ENCODE results near the gene CCDC57. TPM values are rescaled to one million over a fixed set of nuclear protein-coding genes. Genes with fewer than 3 reads are reported as not detected.
A peak's percentile ranks its signal among the peaks of the same experiment; 100 is the strongest.

The CCDC57 gene
- total and polyA plus RNA-seq, 11 donors: 4.3 to 17.6 (median 9.5) TPM

DNA sequence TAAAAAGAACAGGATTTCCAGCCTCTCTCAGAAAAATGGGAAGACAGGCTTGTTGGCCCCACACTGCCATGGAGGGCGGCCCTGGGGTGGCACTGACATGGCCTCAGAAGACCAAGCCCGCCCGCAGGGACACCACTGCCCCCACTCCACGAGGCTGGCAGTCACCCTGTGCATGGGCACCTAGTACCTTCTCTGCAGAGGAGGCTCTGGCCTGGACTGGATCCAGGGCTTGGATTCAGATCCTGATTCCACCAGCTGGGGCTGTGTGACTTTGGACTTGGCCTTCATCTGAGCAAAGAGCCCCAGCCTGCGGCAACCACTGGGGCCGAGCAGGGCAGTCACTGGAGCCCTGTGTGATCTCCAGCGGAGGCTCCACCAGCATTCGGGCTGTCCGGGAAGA, 97.8 kb downstream of the CCDC57 start:
- WGBS, 4 donors: 84 to 97% (median 95%) methylated on average over 7 to 9 of the region's 9 CpGs
- no peak for ATAC-seq
- Histone ChIP-seq H3K36me3 (peaks cover 0 to 19% (median 0%) of the 10 kb centered on the region in 9 donors), H3K27me3 (no peaks in the 10 kb centered on the region), H3K4me1 (no peaks in the 10 kb centered on the region), H3K9me3 (no peaks in the 10 kb centered on the region), H3K27ac (no peak overlapping the region), H3K4me3 (no peak overlapping the region)
- no peak for TF ChIP-seq POLR2A (IDR thresholded peaks at IDR 0.05)
- TF ChIP-seq, protein P1, sequence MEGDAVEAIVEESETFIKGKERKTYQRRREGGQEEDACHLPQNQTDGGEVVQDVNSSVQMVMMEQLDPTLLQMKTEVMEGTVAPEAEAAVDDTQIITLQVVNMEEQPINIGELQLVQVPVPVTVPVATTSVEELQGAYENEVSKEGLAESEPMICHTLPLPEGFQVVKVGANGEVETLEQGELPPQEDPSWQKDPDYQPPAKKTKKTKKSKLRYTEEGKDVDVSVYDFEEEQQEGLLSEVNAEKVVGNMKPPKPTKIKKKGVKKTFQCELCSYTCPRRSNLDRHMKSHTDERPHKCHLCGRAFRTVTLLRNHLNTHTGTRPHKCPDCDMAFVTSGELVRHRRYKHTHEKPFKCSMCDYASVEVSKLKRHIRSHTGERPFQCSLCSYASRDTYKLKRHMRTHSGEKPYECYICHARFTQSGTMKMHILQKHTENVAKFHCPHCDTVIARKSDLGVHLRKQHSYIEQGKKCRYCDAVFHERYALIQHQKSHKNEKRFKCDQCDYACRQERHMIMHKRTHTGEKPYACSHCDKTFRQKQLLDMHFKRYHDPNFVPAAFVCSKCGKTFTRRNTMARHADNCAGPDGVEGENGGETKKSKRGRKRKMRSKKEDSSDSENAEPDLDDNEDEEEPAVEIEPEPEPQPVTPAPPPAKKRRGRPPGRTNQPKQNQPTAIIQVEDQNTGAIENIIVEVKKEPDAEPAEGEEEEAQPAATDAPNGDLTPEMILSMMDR (IDR thresholded peaks at IDR 0.05): no peak
- DNase-seq: no peak
- intact Hi-C loops (cut with DNase I): no loop called here

DNA sequence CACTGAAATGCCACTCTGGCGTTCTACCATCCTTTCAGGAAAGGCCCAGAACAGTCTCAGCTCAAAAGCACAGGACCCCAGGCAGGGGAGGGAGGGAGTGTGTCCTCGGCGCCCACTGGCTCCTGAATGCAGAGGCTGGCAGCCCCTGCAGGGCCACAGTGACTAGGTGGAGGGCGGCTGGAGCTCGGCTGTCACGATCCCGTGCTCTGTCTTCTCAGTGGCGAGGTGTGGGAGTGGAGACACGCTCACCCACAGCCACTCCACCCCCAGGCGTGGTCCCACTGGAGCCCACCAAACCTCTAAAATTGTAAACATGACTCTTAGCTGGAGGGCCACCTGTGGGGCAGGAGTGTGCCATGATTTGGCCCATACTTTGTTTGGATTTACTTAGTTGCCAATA, 98.2 kb downstream of the CCDC57 start:
- no peak for TF ChIP-seq POLR2A (IDR thresholded peaks at IDR 0.05)
- TF ChIP-seq, protein P1 (IDR thresholded peaks at IDR 0.05): no peak
- Histone ChIP-seq H3K27ac (no peak overlapping the region), H3K9me3 (no peaks in the 10 kb centered on the region), H3K27me3 (no peaks in the 10 kb centered on the region), H3K4me3 (no peak overlapping the region), H3K4me1 (no peaks in the 10 kb centered on the region), H3K36me3 (peaks cover 0 to 19% (median 0%) of the 10 kb centered on the region in 9 donors)
- DNase-seq (no peak), ATAC-seq (no peak)
- intact Hi-C loops (cut with DNase I): no loop called here
- WGBS, 4 donors: 92 to 98% (median 95%) methylated on average over 4 to 10 of the region's 10 CpGs

DNA sequence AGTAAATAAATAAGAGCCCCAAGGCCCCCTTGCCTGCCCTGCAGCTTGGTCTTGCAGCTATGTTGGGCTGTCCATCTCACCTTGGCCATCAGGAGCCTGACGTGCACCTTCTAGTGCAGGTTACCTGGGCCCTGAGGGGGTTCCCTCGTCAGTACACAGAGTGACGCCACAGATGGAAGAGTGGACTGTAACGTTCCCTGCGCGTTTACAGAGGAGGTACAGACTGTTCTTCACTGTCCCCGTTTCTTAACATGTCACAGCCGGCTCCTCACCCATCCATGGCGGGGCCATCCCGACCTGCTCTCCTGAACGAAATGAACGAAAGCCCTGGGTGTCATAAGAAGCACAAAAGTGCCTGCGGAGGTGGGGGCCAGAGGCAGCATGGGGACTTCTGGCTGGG, 98.7 kb downstream of the CCDC57 start:
- Histone ChIP-seq H3K9me3 (no peaks in the 10 kb centered on the region), H3K36me3 (peaks cover 0 to 19% (median 0%) of the 10 kb centered on the region in 9 donors), H3K4me1 (no peaks in the 10 kb centered on the region), H3K27ac (no peak overlapping the region), H3K27me3 (no peaks in the 10 kb centered on the region), H3K4me3 (no peak overlapping the region)
- ATAC-seq (no peak), DNase-seq (peak in 1 of 5 donors; percentile 4)
- intact Hi-C loops (cut with DNase I): no loop called here
- TF ChIP-seq POLR2A (IDR thresholded peaks at IDR 0.05): no peak
- TF ChIP-seq, protein P1 (IDR thresholded peaks at IDR 0.05): no peak
- WGBS, 4 donors: 88 to 95% (median 94%) methylated on average over 7 to 13 of the region's 13 CpGs

DNA sequence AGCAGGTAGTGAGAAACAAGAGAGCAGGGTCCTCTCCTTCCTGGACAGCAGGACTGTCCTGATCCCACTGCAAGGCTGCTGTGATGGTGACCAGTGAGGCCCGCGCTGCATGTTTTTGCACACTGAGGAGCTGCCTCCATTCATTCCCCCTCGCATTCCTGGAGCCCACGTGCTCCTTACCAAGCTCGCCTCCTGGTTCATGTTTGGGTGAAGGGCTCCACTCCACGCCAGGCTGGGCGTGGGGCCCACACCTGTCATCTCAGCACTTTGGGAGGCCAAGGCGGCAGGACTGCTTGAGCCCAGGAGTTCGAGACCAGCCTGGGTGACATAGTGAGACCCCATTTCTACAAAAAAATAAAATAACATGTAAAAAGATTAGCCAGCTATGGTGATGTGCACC, 99.2 kb downstream of the CCDC57 start:
- Histone ChIP-seq H3K4me1 (no peaks in the 10 kb centered on the region), H3K27ac (no peak overlapping the region), H3K4me3 (no peak overlapping the region), H3K36me3 (peaks cover 0 to 19% (median 0%) of the 10 kb centered on the region in 9 donors), H3K9me3 (no peaks in the 10 kb centered on the region), H3K27me3 (no peaks in the 10 kb centered on the region)
- intact Hi-C loops (cut with DNase I): no loop called here
- peak in 1 of 5 donors; percentile 7 for DNase-seq
- ATAC-seq: no peak
- TF ChIP-seq POLR2A (IDR thresholded peaks at IDR 0.05): no peak
- TF ChIP-seq, protein P1 (IDR thresholded peaks at IDR 0.05): no peak
- 86 to 94% (median 86%) methylated on average over 9 of the region's 9 CpGs for WGBS, 4 donors

Measured in heart left ventricle (tissue), 16 donors.